Activated CD4-positive, alpha-beta T cell treated with anti-CD3 and anti-CD28 coated beads, Interleukin-2, amount 10 ng/mL, durations not matched to agents 7 days and 5 days (primary cell): ENCODE results near the gene CKAP2. TPM values are rescaled to one million over a fixed set of nuclear protein-coding genes. Genes with fewer than 3 reads are reported as not detected.
"Not testable (repeated sequence)": the region's sequence is repeated elsewhere in the genome, so short reads cannot be mapped to it uniquely, and the experiment has no call there.

Experiments used
- CTCF ChIA-PET: fragments of 350-600 bp; sonication (Branson Sonifier 250); formaldehyde crosslinking; loops from one replicate; lab custom pipeline; 2021; ENCODE audit warnings: antibody characterized with exemption; lab: Charles Lee
- POLR2A ChIA-PET: fragments of 350-600 bp; sonication (Branson Sonifier 250); formaldehyde crosslinking; loops from one replicate; lab custom pipeline; 2021; ENCODE audit warnings: antibody characterized with exemption; lab: Charles Lee
- DNase-seq: peaks from one replicate; pipeline ENCODE4 v3.0.0-alpha.2; 2020
- H3K27ac Mint-ChIP-seq: one replicate; pipeline ENCODE4 v1.8.0; 2021; ENCODE audit warnings: mild to moderate bottlenecking, moderate library complexity, mixed read lengths
- H3K27me3 Mint-ChIP-seq: one replicate; pipeline ENCODE4 v1.8.0; 2021; ENCODE audit warnings: mixed read lengths
- H3K36me3 Mint-ChIP-seq: one replicate; pipeline ENCODE4 v1.8.0; 2021; ENCODE audit warnings: low read depth, mixed read lengths
- H3K4me1 Mint-ChIP-seq: one replicate; pipeline ENCODE4 v1.8.0; 2021; ENCODE audit warnings: mixed read lengths
- H3K4me3 Mint-ChIP-seq: one replicate; pipeline ENCODE4 v1.8.0; 2021; ENCODE audit warnings: mild to moderate bottlenecking, moderate library complexity, mixed read lengths
- H3K9me3 Mint-ChIP-seq: one replicate; pipeline ENCODE4 v1.8.0; 2021; ENCODE audit warnings: mixed read lengths
- total RNA-seq, 2 experiments: library from RNA; stranded (reverse); gene quantifications; one replicate each; pipeline ENCODE4 v1.2.3, GENCODE V29; 2021

The CKAP2 gene
- total RNA-seq, 2 experiments from 2014 or later, result 94.1 to 119 TPM

DNA sequence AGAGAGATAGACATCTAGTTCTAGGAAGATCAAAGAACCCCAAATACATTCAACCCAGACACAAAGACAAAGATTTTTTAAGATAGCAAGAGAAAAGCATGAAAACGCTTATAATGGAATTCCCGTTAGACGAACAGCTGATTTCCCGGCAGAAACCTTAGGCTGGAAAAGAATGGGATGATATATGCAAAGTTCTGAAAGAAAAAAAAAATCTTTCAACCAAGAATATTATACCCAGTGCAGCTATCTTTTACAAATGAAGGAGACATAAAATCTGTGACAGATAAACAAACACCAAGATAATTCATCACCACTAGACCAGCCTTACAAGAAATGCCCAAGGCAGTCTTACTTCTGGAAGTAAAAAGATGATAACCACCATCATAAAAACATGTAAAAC is 56.3 kb downstream of the CKAP2 start:
- H3K27ac Mint-ChIP-seq, H3K4me3 Mint-ChIP-seq, CTCF ChIA-PET, H3K36me3 Mint-ChIP-seq, H3K9me3 Mint-ChIP-seq, H3K4me1 Mint-ChIP-seq, H3K27me3 Mint-ChIP-seq, DNase-seq: not testable (repeated sequence)
- POLR2A ChIA-PET, result interaction anchor here (0.6 kb wide), 1 partner anchor 317 kb away, joined by 3 read pairs; no protein-coding TSS in a partner anchor

DNA sequence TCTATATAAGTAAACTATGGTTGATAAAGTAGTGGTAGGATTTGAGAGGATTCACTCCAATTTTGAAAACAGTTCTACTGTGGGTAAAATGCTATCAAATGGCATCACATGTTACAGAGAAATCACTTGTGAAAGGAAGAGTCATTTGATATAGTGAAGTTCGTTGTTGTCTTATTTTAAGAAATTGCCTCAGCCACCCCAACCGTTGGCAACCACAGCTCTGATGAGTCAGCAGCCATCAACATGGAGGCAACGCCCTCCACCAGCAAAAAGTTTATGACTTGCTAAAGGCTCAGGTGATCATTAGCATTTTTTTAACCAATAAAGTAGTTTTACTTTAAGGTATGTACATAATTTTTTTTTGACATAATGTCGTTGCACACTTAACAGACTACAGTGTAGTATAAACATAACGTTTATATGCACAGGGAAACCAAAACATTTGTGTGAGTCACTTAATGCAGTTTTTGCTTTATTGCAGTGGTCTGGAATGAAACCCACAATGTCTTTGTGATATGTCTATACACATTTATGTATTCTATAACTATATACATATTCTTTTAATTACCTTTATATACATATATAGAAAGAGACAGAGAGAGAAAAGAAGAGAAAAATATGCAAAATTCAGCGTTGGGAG is 58.8 kb downstream of the CKAP2 start:
- H3K4me3 Mint-ChIP-seq, H3K27me3 Mint-ChIP-seq, H3K9me3 Mint-ChIP-seq, H3K36me3 Mint-ChIP-seq, POLR2A ChIA-PET, CTCF ChIA-PET, H3K4me1 Mint-ChIP-seq: not testable (repeated sequence)
- peak; percentile 44 for DNase-seq
- peak overlapping the region; percentile 25 for H3K27ac Mint-ChIP-seq

DNA sequence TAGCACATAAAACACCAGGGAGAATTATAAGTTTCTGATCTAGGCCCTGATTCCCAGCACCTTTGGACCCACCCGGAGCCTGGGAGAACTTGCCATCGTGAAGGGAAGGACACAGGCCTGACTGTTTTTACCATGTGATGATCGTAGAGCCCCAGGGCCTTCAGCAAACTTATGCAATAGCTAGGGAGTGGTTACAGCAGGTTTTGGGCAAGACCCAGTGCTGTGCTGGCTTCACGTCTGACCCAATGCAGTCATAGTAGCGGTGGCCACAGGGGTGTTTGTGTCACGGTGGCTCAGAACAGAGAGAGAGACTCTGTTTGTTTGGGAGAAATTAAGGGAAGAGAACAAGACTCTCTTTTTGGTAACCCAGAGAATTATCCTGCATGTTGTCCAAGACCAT is 68.0 kb downstream of the CKAP2 start:
- CTCF ChIA-PET, result not testable (repeated sequence)

More for the DNA sequence above, 68.0 kb downstream of the CKAP2 start:
- H3K27ac Mint-ChIP-seq, DNase-seq, POLR2A ChIA-PET, H3K36me3 Mint-ChIP-seq, H3K4me3 Mint-ChIP-seq, H3K4me1 Mint-ChIP-seq, H3K9me3 Mint-ChIP-seq: not testable (repeated sequence)
- H3K27me3 Mint-ChIP-seq, result peaks cover 13% of the 10 kb centered on the region

Other genes with a start within 250 kb of the CKAP2 start
- gene THSD1, start 49.3 kb upstream of the CKAP2 start, total RNA-seq, result under 1 TPM; 0.27 to 0.31 TPM
- gene VPS36, start 4.8 kb upstream of the CKAP2 start, total RNA-seq, result 10 to 100 TPM; 42.7 to 47.4 TPM
- 1 to 10 TPM; 7.9 to 9.1 TPM for gene HNRNPA1L2, start 187.0 kb downstream of the CKAP2 start, total RNA-seq
- gene SUGT1, start 197.4 kb downstream of the CKAP2 start, total RNA-seq, result 10 to 100 TPM; 44.0 to 48.3 TPM